HepG2 (cell line): Measurements from ENCODE around the gene SH3D21.

ENCODE experiments used
- CTCF ChIP-seq: sonication (generic); formaldehyde crosslinking; IDR thresholded peaks from 2 replicates; pipeline ENCODE4 v1.5.0; 2020; ENCODE audit warnings: mild to moderate bottlenecking, missing genetic modification reagents, moderate library complexity
- ZNF678 ChIP-seq: sonication (generic); formaldehyde crosslinking; IDR thresholded peaks from 2 replicates; pipeline ENCODE4 v1.4.0; 2020; ENCODE audit warnings: mild to moderate bottlenecking, missing genetic modification reagents

GRCh38 chr1:36359911-36360550 is 53.9 kb downstream of the SH3D21 start:
- TF ChIP-seq CTCF (CRISPR knock-in tag) (no peak), ZNF678 (CRISPR knock-in tag) (no peak)
